Body of pancreas (tissue), 4 donors: ENCODE results near the gene DHX35.

Experiments
- CTCF ChIP-seq, 7 experiments: fragments of 450-650 bp in 4 of 7; fragments of 200-600 bp in 3 of 7; sonication (generic) in 3 of 7; IDR thresholded peaks; one replicate each; pipeline ENCODE4 v1.5.1; 2016 to 2019; ENCODE audit warnings: antibody characterized with exemption in 7 of 7
- POLR2A ChIP-seq, 3 donors: fragments of 450-650 bp; IDR thresholded peaks; one replicate each; pipeline ENCODE4 v1.6.1; 2016; ENCODE audit warnings: antibody characterized with exemption in 3 of 3, mild to moderate bottlenecking in 2 of 3

DNA sequence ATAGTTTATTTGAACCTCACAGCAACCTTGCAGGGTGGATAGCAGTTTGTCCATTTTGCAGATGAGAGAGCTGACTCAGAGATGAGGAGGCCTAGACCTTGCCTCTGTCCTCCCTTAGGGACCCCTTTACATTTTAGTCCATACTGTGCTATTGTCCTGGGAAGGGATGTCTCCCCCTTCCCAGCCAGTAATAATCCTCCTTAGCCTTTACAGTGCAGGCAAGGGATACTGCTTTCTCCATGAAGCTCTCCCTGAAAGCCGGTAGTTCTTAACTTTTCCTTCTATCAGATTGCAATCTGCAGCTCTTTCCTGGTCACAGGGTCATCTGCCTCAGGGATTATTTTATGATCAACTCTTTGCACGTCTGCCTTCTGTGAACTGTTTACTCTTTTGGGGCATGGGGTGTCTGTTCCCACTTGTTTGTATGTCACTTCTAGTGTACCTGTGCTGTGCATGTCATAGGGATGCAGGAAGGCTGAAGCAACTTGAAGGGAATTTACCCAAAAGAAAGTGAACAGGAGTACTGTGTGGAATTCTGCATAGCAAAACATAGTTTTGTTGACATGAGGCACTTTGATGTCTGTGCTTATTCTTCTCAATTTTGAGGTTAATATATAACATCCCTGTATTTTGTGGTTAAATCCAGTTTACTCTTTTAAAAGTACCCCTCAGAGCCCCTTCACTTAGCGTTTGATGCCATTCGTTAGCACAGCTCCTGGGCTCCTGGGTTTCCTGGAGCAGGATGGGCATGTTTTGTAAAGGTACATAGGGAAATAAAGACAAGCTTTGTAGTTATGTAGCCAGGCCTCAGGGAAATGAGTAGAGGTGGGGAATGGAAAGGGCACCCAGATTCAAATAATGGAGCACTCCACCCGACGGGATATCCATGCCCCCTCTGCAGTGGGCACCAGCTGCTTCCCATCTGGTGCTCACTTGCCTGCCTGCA lies 38.1 kb downstream of the DHX35 start:
- TF ChIP-seq CTCF (IDR thresholded peaks at IDR 0.05) (no peak), POLR2A (IDR thresholded peaks at IDR 0.05) (no peak)
